ENCODE data around the gene TCP11. TPM values are rescaled to one million over a fixed set of nuclear protein-coding genes. Genes with fewer than 3 reads are reported as not detected.

Gene TCP11
- total and polyA plus RNA-seq, 2 of the 13 experiments (the other 11 are each of a cell fraction or from before 2014, with no cell fraction given): 0.04 TPM; not detected in 1

GRCh38 chr6:35087361-35088280, 53.5 kb downstream of the TCP11 start (continued):
- TF ChIP-seq BCL3 (CRISPR knock-in tag; IDR thresholded peaks at IDR 0.05) (no peak), KLF9 (CRISPR knock-in tag; IDR thresholded peaks at IDR 0.05; ENCODE audit: low read depth) (no peak), ZBTB42 (CRISPR knock-in tag; IDR thresholded peaks at IDR 0.05) (no peak), ZKSCAN8 (CRISPR knock-in tag; IDR thresholded peaks at IDR 0.05; ENCODE audit: borderline replicate concordance) (no peak), ZNF274 (CRISPR knock-in tag; IDR thresholded peaks at IDR 0.05) (no peak), ETV6 (CRISPR knock-in tag; conservative IDR thresholded peaks at IDR 0.05) (no peak), ELF1 (CRISPR knock-in tag; IDR thresholded peaks at IDR 0.05) (no peak)

DNA sequence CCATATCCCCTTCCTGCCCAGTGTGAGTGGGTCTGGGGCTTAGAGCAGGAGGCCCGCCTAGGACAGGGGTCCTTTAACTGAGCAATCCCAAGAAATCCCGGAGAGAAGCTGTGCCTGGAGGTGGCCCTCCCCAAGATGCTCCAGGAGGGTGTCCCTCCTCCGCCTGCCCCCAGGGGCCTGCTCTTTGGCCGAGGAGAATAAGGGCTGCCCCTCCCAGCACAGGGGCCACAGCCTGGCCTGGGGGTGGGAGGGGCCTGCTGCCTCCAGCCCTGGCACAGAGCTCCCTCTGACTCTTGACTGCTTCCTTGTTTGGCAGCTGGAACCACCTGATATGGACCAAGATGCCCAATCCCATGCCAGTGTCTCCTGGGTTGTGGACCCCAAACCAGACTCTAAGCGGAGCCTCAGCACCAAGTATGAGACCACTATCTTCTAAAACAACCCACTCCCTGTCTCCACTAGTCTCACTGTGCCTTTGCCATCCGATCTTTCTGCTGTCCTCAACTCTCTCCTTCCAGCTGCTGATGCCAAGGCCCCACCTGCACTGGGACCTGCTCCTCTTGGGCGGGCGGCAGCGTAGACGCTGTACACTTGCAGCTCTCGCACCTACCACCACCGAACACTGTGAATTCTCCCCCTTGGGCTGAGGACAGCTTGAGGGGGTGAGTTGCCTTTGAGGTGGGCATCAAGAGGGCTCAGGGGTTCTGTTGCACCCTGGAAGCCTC, 54.3 kb downstream of the TCP11 start:
- H4K20me1 ChIP-seq (ENCODE audit: insufficient read depth, low read length): no peaks in the 10 kb centered on the region
- no peaks in the 10 kb centered on the region for H3K4me1 ChIP-seq (ENCODE audit: insufficient read depth, low read length)
- ATAC-seq (no peak), DNase-seq (ENCODE audit: low spot score) (no peak), FAIRE-seq (no peak)
- TF ChIP-seq, protein P1, sequence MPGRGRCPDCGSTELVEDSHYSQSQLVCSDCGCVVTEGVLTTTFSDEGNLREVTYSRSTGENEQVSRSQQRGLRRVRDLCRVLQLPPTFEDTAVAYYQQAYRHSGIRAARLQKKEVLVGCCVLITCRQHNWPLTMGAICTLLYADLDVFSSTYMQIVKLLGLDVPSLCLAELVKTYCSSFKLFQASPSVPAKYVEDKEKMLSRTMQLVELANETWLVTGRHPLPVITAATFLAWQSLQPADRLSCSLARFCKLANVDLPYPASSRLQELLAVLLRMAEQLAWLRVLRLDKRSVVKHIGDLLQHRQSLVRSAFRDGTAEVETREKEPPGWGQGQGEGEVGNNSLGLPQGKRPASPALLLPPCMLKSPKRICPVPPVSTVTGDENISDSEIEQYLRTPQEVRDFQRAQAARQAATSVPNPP (CRISPR knock-in tag; IDR thresholded peaks at IDR 0.05): no peak
- TF ChIP-seq KAT2B (IDR thresholded peaks at IDR 0.05; ENCODE audit: borderline replicate concordance, low read depth, low read length) (no peak), FLYWCH1 (CRISPR knock-in tag; IDR thresholded peaks at IDR 0.05) (no peak), SAP130 (CRISPR knock-in tag; IDR thresholded peaks at IDR 0.05; ENCODE audit: low read depth) (no peak), EED (CRISPR knock-in tag; IDR thresholded peaks at IDR 0.05) (no peak), NONO (IDR thresholded peaks at IDR 0.05) (no peak), NONO (CRISPR knock-in tag; conservative IDR thresholded peaks at IDR 0.05) (no peak)
- TF ChIP-seq, protein P2, sequence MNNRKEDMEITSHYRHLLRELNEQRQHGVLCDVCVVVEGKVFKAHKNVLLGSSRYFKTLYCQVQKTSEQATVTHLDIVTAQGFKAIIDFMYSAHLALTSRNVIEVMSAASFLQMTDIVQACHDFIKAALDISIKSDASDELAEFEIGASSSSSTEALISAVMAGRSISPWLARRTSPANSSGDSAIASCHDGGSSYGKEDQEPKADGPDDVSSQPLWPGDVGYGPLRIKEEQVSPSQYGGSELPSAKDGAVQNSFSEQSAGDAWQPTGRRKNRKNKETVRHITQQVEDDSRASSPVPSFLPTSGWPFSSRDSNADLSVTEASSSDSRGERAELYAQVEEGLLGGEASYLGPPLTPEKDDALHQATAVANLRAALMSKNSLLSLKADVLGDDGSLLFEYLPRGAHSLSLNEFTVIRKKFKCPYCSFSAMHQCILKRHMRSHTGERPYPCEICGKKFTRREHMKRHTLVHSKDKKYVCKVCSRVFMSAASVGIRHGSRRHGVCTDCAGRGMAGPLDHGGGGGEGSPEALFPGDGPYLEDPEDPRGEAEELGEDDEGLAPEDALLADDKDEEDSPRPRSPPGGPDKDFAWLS (CRISPR knock-in tag; IDR thresholded peaks at IDR 0.05; ENCODE audit: borderline replicate concordance): no peak
- TF ChIP-seq, protein P3, sequence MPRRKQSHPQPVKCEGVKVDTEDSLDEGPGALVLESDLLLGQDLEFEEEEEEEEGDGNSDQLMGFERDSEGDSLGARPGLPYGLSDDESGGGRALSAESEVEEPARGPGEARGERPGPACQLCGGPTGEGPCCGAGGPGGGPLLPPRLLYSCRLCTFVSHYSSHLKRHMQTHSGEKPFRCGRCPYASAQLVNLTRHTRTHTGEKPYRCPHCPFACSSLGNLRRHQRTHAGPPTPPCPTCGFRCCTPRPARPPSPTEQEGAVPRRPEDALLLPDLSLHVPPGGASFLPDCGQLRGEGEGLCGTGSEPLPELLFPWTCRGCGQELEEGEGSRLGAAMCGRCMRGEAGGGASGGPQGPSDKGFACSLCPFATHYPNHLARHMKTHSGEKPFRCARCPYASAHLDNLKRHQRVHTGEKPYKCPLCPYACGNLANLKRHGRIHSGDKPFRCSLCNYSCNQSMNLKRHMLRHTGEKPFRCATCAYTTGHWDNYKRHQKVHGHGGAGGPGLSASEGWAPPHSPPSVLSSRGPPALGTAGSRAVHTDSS (CRISPR knock-in tag; conservative IDR thresholded peaks at IDR 0.05): no peak
- WGBS (ENCODE audit: low lambda C conversion rate): 98% methylated on average over 9 of the region's 12 CpGs
- H3K79me2 ChIP-seq (ENCODE audit: insufficient read depth, low read length): no peaks in the 10 kb centered on the region
- no peaks in the 10 kb centered on the region for H3K9me3 ChIP-seq (ENCODE audit: low read length)
- no TSS peak for BruUV-seq (replicated peaks)
- in situ Hi-C loops (cut with HindIII; ENCODE audit: extremely low pct_ligation_motif_present, low pct_unique_long_range_greater_than_20kb): no loop called here
- no peak overlapping the region for H3K27ac ChIP-seq (ENCODE audit: extremely low read length, insufficient read depth, low read length)
- H3K4me3 ChIP-seq (replicated peaks in 1 of 3; ENCODE audit: insufficient read depth in 1 of 3, low read depth in 2 of 3, low read length in 3 of 3): no peak overlapping the region
- H3K9ac ChIP-seq (ENCODE audit: insufficient read depth, low read depth, low read length): no peak overlapping the region
- no peaks in the 10 kb centered on the region for H3K27me3 ChIP-seq (ENCODE audit: control insufficient read depth in 1 of 2, insufficient read depth in 2 of 2, low read length in 2 of 2)
- peaks cover 14 to 30% of the 10 kb centered on the region in 2 experiments; a peak in 4 of 5 replicates for H3K36me3 ChIP-seq (replicated peaks in 1 of 2; ENCODE audit: control insufficient read depth in 1 of 2, insufficient read depth in 2 of 2, low read length in 2 of 2)
- H2AFZ ChIP-seq (ENCODE audit: low read length): no peak overlapping the region
- no peak overlapping the region for H3K4me2 ChIP-seq (ENCODE audit: low read depth, low read length)
- intact Hi-C loops (cut with micrococcal nuclease; ENCODE audit: unreplicated experiment): no loop called here
- POLR2A ChIA-PET: no interaction called here
- CTCF ChIA-PET (ENCODE audit: low intra/inter-chr PET ratio, low total read pairs): no interaction called here

Data from HepG2 (cell line).